OCI-LY1 (cell line): ENCODE results near the gene CKB.

Source experiments
- EZH2 ChIP-seq: fragments of 200-600 bp; sonication (generic), shearing (Covaris generic); IDR thresholded peaks from 2 replicates; pipeline ENCODE4 v1.8.0; 2017; ENCODE audit warnings: borderline replicate concordance, mixed run types, mild to moderate bottlenecking, antibody characterized with exemption, low read length, moderate library complexity, mixed read lengths
- TF ChIP-seq, protein P1 (sequence below): fragments of 200-600 bp; sonication (generic), shearing (Covaris generic); IDR thresholded peaks from 2 replicates; pipeline ENCODE4 v1.5.1; 2017; ENCODE audit warnings: mild to moderate bottlenecking, antibody characterized with exemption, low read length, moderate library complexity, mixed read lengths

DNA sequence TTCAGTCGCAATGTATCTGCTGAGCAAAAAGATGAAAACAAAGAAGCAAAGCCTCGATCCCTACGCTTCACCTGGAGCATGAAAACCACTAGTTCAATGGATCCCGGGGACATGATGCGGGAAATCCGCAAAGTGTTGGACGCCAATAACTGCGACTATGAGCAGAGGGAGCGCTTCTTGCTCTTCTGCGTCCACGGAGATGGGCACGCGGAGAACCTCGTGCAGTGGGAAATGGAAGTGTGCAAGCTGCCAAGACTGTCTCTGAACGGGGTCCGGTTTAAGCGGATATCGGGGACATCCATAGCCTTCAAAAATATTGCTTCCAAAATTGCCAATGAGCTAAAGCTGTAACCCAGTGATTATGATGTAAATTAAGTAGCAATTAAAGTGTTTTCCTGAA is 19.8 kb downstream of the CKB start:
- TF ChIP-seq, protein P1, sequence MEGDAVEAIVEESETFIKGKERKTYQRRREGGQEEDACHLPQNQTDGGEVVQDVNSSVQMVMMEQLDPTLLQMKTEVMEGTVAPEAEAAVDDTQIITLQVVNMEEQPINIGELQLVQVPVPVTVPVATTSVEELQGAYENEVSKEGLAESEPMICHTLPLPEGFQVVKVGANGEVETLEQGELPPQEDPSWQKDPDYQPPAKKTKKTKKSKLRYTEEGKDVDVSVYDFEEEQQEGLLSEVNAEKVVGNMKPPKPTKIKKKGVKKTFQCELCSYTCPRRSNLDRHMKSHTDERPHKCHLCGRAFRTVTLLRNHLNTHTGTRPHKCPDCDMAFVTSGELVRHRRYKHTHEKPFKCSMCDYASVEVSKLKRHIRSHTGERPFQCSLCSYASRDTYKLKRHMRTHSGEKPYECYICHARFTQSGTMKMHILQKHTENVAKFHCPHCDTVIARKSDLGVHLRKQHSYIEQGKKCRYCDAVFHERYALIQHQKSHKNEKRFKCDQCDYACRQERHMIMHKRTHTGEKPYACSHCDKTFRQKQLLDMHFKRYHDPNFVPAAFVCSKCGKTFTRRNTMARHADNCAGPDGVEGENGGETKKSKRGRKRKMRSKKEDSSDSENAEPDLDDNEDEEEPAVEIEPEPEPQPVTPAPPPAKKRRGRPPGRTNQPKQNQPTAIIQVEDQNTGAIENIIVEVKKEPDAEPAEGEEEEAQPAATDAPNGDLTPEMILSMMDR: no peak
- TF ChIP-seq EZH2: no peak
